GM18519 (cell line): ENCODE data around the gene KCNK10.

Source experiments
- ATAC-seq: cut with Tn5 transposase; IDR thresholded peaks from one replicate; pipeline ENCODE4 v1.9.1; 2021; ENCODE audit warnings: mild to moderate bottlenecking, moderate library complexity; ENCODE audit not compliant: unreplicated experiment, low FRiP score

Gene KCNK10

DNA sequence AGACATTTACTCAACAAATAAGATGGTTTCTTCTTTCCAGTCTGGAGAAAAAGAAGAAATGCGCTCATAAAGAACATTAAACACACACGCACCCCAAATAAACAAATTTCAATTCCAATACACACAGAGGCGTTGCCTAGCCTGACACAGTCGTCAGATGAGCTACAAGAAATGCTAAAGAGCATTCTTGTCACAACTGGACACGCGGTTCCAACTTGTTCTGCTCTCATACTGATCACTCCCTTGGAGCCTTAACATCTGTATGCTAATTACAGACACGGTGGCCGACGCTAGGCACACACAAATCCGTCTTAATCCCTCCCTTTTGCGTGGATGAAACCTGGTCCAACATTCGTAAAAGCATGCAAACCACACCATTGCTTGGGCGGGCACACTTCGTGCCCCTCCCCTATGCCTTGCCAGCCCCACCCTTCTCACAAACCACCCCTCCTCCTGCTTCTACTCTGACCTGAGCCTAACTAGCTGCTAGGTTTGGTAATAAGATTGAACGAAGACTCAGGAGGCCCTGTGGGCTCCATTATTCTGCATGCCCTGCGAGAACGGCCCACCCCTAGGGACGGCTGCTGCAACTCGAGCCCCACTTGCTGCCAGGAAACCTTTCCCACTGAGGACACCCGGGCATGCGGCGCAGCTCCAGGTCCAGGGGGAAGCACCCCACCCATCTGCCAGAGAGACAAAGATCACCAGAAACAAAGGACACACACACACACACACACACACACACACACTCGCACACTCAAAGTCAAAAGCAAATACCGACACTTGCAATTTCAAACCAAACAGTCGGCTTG lies 1.2 kb downstream of the KCNK10 start:
- ATAC-seq = no peak

GRCh38 chr14:88318406-88318805 lies 4.7 kb downstream of the KCNK10 start:
- no peak for ATAC-seq

DNA sequence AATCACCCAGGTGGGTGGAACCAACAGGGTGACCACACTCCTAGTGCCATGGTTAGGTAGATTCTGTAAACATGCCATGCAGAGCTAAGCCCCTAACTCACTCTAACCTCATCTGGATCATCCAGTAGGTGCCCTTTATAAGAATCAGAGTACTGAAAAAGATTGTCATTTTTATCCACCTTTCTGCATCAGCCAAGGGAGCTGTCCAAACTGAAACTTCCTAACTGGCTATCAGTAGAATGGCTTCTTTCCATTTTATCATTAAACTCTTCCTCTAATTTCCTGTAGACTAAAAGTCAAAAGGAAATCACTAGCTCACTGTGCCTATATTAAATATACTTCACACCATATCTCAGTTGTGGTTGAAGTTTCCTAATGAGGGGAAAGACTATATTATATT lies 6.5 kb downstream of the KCNK10 start:
- no peak for ATAC-seq

DNA sequence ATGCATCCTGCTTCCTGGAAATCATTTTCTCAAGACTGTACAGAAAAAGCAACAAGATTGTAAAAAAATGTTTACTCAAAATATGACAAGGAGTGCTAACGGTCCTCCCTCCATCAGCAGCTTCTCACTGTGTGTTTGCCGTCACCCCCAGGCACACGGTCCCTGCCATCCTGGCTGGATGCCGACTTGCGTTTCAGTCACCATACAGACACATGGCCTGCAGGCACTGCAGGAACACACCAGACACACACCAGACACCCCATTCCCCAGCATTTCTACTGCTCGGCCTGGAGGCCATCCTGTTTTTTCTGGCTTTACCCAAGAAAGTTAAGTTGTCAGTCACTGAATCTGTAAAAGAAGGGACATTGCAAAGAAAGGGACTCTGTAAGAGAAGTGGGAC lies 10.8 kb downstream of the KCNK10 start:
- ATAC-seq = no peak

GRCh38 chr14:88311780-88312179 lies 11.3 kb downstream of the KCNK10 start:
- no peak for ATAC-seq

- ATAC-seq = no peak
Observed at GRCh38 chr14:88310449-88310848, 12.6 kb downstream of the KCNK10 start.

DNA sequence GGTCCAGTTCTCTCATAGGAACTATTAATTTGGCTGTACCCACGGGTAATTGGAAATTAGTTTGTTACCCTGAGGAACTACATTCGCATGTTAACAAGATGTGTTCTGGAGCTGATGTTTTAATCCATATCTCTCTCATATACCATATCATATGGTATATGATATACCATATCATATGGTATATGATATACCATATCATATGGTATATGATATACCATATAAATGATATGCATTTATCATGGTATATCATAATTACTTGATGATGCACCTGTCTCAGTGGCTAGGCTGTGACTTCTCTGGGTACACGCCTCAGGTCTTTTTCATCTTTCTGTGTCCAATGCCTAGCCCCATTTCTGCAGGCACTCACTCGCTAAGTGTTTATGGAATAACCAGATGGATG lies 13.0 kb downstream of the KCNK10 start:
- ATAC-seq = no peak

DNA sequence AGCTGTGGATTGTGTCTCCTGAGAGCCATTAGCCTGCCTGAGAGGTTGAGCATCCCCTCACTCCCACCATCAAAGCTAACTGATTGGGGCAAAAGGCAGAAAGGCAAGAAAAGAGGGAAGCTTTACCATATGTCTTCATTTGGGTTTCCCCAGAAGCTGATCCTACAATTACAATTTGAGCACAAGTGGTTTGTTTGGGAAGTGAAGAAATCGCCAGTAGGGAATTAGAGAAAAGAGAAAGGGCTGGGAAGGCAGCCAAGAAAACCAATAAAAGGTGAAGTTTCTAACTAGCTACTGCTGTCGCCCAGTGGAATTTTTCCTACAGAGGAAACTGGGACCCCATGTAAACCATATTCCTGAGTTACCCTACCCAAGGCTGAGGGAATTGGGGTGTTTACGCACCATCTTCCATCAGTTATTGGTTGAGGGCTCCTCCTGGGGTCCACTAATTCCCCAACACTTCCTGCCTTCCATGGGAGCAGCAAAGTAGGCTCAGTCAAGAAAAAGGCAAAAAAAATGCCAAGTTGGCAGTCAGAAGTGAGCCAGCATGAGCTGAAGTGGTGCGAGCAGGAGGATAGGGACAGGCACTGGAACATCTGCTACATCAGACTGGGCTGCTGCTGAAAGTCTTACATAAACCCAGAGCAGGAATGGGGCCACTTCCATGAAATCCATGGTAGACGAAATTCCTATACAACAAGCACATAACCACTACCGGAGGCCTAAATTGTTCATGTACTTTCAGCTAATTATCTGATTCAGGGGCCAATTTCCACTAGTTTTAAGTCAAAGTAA lies 17.3 kb downstream of the KCNK10 start:
- no peak for ATAC-seq

- ATAC-seq = no peak
Observed at GRCh38 chr14:88303041-88303440, 20.0 kb downstream of the KCNK10 start.

DNA sequence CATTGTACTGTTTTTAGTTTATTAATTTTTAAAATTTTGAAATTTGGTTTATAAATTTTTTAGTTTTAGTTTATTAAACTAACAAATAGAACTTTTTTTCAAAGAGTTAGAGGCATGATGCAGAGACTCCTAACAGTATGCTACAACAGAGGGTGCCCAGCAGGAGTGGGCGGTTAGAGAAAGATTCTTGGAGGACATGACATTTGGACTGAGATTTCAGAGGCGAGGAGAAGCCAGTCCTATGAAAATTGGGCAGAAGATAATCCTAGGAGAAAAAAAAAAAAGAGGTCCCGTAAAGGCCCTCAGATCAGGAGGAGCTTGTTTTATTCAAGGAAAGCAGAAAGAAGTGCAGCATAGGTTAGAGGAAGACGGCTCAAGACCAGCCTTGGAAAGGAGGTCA lies 21.7 kb downstream of the KCNK10 start:
- no peak for ATAC-seq

DNA sequence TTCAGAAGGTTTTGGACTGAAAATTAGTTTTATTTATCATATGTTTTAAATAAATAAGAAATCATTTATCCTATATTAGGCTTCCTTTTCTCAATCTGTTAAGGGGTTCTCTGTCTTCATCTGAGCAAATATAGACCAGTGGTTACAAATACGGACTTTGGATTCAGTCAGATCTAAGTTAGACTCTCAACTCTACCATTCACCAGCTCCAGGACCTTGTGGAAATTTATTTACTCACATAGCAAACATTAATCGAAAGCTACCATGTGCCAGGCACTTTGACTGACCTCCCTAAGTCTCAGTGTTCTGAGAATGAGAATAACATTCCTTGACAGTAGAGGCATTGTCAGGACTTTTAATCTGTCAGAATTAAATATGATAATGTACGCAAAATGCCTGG lies 22.3 kb downstream of the KCNK10 start:
- ATAC-seq = no peak

DNA sequence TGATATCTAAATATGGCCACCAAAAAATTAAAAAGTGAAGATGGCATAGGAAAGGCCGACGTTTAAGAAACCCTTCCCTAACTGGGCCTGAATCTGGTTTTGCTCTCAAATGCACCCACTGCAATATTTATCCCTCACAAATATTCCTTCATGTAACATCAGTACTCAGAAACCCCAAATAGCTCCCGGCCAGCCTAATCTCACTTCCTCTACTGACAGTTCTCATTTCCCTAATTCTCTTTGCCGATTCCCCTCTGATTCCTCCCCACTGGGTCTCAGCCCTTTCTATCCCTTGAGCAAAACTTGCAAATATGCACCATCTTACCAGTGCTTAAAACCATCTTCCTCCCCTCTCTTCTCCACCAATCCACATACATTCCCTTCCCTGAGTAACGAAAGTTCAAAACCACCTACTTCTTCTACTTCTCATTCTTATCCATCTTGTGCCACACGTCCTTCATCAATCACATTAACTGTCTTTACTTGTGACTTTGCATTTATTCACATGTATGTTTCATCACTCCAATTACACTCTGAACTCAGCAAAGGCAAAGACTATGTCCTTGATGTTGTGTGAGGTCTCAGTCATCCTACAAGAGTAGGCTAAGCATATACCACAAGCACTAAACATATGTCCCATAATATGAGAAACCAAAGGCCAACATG lies 23.1 kb downstream of the KCNK10 start:
- ATAC-seq = no peak

DNA sequence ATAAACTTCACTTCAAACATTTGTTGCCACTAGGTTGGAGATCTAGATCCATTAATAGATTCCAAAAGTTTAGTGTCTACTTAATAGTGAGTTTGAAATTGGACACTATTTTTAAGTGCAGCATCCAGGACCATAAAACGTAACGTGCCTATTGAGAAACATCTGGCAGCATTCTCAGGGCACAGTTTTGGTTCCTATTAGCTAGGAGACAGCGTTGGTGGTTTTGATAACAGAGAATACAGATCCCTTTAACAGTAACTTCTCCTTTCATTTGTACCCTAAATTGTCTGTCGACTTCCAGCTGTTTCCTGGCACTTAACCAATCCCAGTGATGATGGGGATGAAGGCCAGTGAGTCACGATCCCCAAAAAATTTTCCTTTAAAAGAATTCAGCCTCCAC lies 25.8 kb downstream of the KCNK10 start:
- ATAC-seq = no peak

- no peak for ATAC-seq
Observed at GRCh38 chr14:88296351-88296750, 26.7 kb downstream of the KCNK10 start.

DNA sequence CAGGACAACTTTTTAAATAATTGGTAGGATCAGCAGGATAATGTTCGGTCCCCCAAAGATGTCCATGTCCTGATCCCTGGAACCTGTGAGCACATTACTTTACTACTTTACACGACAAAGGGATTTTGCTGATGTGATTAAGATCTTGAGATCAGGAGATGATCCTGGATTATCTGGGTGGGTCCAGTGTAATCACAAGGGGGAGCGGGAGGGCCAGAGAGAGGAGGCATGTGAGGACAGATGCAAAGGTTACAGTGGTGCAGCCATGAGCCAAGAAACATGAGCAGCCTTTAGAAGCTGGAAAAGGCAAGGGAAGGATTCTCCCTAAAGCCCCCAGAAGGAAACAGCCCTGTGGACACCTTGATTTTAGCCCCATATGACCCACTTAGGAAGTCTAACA lies 33.1 kb downstream of the KCNK10 start:
- no peak for ATAC-seq

DNA sequence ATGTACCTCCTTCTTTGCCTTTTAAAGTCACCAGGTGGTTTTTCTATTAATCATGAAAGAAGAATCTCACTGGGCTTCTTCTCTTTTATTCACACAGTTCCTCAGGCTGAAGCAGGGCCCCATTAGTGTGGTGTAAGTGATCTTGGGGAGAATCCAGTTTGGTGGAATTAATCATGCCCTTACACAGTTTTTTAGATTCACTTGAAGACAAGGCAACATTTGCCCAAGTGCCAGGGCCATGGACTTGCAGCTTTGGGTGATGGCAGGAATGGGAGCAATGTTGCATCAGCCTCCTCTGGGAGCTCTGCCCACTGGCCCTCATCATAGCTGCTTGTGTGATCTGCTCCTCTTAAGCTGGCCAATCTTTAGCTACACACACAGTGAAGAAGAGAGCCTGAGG lies 33.8 kb downstream of the KCNK10 start:
- no peak for ATAC-seq

- no peak for ATAC-seq
Observed at GRCh38 chr14:88286309-88286708, 36.8 kb downstream of the KCNK10 start.

- ATAC-seq = no peak
Observed at GRCh38 chr14:88281447-88281846, 41.6 kb downstream of the KCNK10 start.

DNA sequence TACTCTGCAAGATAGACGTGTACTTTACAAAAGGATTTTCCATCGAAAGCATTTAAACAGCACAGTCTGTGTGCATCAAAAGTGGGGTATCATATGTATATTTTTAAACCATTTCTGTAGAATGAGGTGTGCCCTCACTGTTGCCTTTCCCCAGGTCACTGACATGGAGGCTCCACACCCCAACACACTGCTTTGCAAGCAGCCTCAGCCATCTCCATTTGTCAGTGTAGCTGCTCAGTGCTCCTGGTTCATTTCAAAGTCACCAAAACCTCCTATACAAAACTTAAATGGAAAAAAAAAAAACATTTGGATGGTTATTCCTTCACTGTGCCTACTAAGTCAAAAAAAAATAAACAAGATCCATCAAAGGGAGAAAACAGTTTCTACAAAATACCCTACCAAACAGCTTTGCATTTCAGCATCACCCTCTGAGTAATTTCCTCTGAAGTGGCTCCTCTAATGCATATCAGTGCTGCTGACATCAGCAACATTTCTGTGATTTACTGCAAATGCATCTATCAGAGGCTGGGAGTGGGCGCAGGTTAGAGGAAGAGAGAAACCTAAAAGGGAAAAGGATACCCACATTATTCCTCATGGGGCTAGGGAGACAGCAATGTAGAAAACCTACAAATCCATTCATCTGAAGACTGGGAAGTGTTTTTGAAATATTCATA lies 46.0 kb downstream of the KCNK10 start:
- ATAC-seq = no peak

DNA sequence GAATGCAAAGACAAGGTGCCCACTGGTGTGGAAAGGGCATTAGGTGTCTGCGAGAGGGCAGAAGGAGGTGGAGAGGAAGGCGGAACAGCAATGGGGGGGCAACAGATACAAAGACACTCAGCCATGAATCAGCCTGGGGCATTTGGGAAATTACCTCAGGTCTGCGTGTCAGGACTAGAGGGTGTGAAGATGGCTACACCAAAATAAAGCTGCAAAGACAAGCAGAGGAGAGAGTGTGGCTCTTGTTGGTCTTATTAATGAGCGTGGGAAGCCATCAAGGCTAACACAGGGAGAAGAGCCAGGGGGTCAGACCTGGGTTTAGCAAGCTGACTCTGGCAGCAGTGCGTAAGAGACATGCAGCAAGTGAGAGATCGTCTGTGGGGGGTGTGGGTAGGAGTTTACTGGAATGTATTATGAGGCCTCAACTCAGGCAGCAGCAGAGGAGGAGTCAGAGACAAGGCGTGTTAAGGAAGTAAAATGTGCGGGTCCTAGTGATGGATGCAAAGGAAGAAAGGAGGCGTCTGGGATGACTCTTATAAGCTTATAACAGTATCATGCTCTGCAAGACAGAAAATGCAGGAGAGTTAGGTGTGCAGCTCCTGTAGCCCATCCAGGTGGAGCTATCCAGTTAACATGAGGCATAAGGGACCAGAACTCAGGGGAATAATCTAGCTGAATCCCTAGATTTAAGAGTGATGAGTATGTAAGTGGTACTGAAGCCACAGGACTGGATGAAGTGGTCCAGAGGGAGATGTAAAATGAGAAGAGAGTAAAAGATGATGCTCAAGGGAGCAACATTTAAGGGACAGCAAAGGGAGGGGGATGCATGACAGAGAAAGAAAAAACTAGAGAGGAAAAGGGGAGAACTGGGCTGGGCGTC lies 50.4 kb downstream of the KCNK10 start:
- no peak for ATAC-seq
